HG03045 (cell line): ENCODE results near the gene FAXDC2.

ENCODE experiments used
- ATAC-seq: cut with Tn5 transposase; IDR thresholded peaks from one replicate; pipeline ENCODE4 v1.9.1; 2021; ENCODE audit warnings: mild to moderate bottlenecking, moderate library complexity; ENCODE audit not compliant: unreplicated experiment

FAXDC2 gene, protein sequence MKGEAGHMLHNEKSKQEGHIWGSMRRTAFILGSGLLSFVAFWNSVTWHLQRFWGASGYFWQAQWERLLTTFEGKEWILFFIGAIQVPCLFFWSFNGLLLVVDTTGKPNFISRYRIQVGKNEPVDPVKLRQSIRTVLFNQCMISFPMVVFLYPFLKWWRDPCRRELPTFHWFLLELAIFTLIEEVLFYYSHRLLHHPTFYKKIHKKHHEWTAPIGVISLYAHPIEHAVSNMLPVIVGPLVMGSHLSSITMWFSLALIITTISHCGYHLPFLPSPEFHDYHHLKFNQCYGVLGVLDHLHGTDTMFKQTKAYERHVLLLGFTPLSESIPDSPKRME

DNA sequence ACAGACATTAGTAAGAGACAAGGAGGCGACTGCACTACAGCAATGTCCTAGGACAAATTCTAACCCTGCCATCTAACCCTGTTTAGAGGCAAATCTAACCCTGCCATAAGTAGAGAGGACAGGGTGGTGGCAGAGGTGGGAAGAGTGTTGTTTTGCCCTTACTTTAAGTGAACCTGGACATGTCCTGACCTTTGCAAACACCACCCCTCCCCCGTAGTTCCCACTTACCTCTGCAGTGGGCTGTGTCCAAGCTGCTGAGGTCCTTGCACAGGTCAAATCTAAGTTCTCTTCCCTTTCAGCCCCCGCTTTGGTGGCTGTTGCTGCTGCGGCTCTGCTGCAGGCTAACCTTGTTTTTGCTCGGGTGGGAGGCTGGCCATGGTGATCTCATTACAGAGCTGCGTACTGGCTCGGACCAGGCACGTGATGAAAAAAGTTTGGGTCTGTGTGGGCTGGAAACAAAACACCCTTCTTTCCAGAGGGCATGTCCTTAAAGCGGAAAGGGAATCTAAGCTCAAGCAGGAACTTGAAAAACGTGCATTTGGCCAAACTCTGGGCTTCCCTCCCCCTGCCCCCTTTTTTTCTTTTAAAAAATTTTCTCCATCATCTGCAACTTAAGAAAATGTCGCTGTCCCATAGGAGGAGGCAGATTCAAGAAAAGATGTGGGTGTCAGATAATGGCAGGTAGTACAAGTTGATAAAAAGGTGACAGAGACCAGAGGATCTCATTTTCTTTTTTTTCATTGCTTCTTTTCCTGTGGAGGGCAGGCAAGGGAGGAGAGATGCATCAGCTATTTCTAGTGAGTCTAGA is at the start of gene FAXDC2:
FAXDC2 (minus strand) TSS at position 349 of the 808 bp plus-strand sequence. CDS start 12,425 bp downstream, outside the sequence.
- ATAC-seq = no peak

GRCh38 chr5:154900066-154900465 is 49.7 kb upstream of the FAXDC2 start:
- ATAC-seq = no peak

- no peak for ATAC-seq
Measured at GRCh38 chr5:154899151-154899816, 48.9 kb upstream of the FAXDC2 start.

DNA sequence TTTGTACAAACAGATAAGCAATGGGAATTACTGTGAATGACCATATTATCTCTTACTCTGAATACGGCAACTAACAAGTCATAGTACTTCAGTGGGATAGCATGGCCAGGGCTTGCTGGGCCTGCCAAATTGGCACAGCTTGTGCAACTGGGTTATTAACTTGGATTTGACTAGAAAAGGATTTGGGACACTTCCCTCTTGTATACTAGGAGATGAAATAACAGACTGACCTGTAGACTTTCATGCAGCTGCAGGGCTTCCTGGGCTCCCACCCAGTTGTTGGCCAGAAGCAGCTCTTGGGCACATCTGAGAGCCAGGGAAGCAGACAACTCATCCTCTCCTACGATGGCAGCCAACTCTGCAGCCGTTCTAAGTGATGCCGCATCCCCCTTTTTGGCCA is 47.8 kb upstream of the FAXDC2 start:
- no peak for ATAC-seq

DNA sequence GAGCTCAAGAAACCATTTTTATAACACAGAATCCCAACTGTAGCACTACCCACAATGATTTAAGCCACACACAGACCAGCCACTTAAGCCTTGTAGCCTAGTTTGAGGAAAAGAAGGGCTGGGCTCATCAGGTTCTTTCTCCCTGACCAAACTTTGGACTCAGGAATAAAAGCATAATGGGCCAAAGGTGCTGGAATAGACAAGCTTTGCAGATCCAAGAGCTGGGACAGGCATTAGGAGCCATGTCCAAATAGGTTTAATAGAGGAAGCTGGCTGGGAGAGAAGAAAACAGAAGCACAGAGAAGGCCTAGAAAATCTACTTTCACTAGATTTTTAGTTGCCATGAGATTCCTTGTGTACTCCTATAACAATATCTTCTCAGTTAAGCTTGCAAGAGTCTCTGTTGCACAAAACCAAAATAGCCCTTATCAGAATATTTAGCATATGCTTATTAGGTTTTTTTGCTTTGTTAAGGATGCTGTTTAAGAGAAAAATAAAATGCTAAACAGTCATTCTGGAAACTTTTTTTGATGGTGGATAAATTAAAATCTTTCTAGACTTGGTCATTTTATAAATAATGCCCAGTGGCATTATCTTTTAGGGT is 46.3 kb upstream of the FAXDC2 start:
- ATAC-seq = no peak

DNA sequence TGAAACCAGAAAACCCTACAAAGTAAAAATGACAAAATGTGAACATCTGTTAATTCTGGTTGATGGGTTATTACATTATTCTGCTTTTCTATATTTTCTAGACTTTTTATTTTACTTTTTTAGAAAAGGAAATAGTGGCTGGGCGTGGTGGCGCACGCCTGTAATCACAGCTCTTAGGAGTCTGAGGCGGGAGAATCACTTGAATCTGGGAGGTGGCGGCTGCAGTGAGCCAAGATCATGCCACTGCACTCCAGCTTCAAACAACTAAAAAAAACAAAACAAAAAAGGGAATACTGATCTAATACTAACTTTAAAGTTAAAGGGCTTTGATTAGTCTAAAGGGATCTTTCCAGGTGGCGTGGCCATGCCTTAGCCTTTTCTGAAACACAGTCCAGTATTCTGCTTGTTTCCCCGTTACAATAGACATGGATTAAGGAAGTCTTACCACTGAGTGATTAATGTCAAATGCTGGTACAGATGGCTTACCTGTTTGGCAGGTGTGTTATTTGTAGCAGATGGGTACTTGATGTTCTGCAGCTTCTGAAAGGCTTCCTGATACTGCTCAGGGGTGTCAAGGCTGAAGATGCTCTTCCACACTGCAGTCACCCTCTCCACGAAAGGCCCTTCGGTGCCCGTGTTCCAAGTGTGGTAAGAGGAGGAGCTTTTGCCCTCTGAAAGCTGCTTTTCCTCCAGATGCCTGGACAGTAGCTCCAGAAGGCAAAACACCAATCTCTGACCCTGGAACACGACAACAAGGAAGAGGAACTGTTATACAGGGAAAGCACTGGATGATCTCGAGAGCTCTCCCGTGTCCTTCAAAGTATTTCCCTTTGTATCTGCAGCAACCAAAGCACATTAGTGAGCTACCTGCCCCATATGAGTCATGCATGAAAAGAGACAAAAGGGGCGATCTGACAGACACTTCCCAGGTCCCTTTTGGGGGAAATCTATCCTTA is 45.5 kb upstream of the FAXDC2 start:
- ATAC-seq = no peak

- ATAC-seq = no peak
Measured at GRCh38 chr5:154893381-154893780, 43.0 kb upstream of the FAXDC2 start.

- ATAC-seq = no peak
Measured at GRCh38 chr5:154892369-154892771, 42.0 kb upstream of the FAXDC2 start.

DNA sequence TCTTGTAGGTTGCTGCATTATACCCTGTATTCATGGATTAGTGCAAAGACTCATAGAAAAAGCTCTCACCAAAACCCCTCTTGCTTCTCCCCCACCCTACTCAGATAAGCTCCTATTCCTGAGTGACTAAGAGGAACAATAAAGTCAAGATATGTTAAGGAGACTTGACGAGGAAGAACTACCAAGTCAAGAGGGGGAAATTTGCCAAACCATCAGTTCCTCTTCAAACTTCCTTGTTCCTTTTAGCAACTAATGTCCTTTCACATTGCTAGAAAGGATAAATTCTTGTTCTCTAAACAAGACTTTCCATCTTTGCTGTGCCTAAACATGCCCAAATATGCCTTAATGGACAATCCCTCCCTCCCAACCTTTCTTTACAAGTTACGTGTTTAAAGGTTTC is 35.0 kb upstream of the FAXDC2 start:
- no peak for ATAC-seq

GRCh38 chr5:154884424-154884823 is 34.0 kb upstream of the FAXDC2 start:
- ATAC-seq = no peak

DNA sequence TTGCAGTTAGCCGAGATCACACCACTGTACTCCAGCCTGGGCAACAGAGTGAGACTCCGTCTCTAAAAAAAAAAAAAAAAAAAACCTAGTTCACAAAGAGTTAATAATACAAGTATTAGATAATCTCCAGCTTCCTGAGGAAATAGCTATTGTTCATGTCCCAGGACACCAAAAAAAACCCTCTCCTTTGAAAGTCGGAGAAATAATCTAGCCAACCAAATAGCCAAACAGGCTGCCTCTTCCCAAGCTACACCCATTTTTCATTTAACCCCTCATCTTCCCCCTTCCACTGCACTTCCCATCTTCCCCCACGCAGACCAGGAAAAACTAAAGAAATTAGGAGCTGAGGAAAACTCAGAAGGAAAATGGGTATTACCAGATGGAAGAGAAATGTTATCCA is 31.6 kb upstream of the FAXDC2 start:
- no peak for ATAC-seq

- ATAC-seq = no peak
Measured at GRCh38 chr5:154878642-154879335, 28.4 kb upstream of the FAXDC2 start.

DNA sequence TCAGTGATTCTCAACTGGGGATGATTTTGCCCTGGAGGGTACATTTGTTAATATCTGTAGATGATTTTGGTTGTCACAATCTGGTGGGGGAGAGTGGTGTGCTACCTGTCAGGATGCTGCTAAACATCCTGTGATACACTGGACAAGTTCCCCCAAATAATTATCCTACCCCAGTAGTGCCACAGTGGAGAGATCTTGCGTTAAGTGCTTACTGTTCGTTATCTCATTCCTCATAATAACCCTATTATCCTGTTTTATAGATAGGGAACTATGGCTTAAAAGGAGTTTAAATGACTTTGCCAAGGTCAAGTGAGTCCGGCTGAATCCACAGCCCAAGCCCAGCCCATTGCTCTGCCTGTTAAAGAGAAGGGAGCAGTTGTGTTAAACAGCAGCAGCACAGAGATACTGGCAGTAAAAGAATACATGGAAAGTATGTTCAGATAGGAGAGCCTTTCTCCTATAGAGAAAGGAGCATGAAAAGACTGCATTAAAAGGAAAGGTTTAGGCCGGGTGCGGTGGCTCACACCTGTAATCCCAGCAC is 23.5 kb upstream of the FAXDC2 start:
- no peak for ATAC-seq

DNA sequence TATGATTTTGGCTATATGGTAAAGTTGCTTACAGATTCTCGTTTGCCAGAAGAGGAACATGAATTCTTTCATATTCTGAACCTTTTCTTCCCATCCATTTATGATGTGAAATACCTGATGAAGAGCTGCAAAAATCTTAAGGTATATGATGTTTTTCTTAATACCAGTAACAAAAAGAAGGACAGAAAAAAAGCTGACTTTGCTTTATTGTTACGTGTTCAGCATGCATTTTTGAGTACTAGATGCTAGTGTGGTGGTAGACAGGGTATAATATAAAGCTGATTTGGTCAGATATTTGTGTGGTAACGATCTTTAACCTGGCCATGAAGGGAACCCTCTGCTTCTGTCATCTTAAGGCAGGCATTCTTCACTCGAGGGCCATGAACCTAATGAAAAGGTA is 21.3 kb upstream of the FAXDC2 start:
- ATAC-seq = no peak

DNA sequence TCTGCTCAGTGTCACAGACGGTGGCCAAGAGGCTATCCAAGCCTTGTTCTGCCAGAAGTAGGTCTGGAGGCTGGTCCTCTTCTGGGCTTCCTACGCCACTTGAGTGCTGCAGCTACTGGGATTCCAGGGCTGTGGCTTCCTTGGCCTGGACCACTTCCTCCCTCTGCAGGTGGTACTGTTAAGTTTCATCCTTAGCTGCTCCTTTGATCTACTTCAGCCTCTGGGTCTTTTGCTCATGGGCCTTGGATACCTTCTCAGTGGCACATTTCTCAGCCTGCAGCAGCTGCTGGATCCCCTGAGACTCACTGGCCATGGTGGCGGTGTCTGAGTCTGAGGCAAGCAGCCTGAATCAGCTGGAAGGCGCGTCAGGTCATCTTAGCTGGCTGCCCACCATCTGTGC is 18.3 kb upstream of the FAXDC2 start:
- ATAC-seq = no peak

DNA sequence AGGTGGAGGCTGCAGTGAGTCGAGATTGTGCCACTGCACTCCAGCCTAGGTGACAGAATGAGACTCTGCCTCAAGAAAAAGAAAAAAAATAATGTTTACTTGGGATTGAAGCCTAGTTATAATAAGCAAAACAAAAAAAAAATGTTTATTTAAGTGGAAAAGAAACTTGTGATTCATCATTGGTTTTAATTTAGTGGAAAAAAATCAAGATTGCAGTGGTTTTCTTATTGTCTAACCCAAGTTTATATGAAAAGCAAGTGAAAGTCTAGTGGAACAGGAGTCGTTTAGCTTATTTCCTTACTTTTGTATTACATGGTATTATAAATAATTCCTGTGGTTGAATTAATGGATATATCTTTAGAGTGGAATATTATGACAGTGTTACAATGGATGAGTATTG is 16.4 kb upstream of the FAXDC2 start:
- no peak for ATAC-seq

DNA sequence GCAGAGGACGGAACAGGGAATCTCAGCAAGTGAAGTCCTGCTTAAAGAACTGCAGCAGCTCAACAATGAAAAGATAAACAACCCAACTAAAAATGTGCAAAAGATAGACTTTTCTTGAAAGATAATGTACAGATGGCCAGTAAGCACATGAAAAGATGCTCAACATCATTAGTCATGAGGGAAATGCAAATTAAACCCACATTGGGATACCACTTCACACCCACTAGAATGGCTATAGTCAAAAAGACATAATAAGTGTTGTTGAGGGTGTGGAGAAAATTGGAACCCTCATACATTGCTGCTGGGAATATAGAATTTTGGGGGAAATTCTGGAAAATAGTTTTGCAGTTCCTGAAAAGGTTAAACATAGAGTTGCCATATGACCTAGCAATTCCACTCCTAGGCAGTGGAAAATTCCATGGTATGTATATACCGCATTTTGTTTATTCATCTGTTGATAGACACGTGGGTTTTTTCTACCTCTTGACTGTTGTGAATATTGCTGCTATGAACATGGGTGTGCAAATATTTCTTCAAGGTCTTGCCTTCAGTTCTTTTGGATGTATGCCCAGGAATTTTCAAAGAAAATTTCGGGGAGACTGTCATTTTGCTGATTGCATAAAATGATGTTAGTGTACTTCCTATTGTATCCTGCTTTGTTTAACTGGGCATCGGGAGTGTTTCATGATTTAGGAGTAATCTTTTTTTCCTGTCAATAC is 15.2 kb upstream of the FAXDC2 start:
- no peak for ATAC-seq

DNA sequence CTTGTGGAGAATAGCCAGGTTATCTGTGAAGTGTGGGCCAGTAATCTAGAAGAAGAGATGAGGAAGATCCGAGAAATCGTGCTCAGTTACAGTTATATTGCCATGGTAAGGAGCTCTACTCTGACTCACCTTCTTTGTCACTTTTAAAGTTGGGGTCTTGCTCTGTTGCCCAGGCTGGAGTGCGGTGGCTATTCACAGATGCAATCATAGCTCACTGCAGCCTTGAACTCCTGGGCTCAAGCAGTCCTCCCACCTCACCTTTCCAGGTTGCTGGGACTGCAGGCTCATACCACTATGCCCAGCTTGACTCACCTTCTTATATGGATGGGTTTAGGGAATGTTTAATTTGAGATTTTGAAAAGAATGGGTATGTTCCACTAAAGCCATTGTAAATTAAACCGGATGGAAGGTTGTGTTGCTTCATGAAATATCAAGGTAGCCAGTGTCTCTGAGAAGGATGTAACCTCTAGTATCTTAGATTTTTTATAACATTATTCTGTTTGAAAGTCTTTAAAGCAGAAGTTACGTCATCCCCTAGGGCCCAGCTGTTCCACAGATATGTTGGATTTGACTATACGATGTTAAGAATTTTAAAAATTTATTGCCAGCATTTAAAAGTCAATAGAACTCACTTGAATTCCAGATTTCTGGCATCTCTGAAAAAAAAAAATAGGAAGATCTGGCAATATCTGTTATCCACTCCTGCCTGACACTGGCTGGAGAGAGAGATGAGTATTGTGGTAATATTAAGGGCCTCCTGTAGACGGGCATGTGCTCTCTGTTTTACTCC is 13.1 kb upstream of the FAXDC2 start:
- no peak for ATAC-seq
